Activated CD8-positive, alpha-beta memory T cell treated with anti-CD3 and anti-CD28 coated beads for 1 hour (primary cell): ENCODE results near the gene MED31.
"Not testable (repeated sequence)": the region's sequence is repeated elsewhere in the genome, so short reads cannot be mapped to it uniquely, and the experiment has no call there.

Experiments
- DNase-seq, 2 donors: peaks; one replicate each; pipeline ENCODE4 v3.0.0-alpha.2; 2020; ENCODE audit warnings: low read depth in 1 of 2; ENCODE audit errors: extremely low read depth in 1 of 2

MED31 gene

GRCh38 chr17:6651354-6651918, at the start of gene MED31, which contains the start of gene C17orf100:
Gene MED31, minus strand, starts transcription at chr17:6651605. Its CDS starts 77 bp downstream, at chr17:6651528.
Gene C17orf100, plus strand, starts transcription at chr17:6651762. Its CDS starts 152 bp downstream, at chr17:6651914.
- DNase-seq = peak; percentile 84 to 91

- DNase-seq = no peak
Measured at GRCh38 chr17:6700948-6701307, 49.5 kb upstream of the MED31 start.

- no peak for DNase-seq
Measured at GRCh38 chr17:6699997-6700947, 48.9 kb upstream of the MED31 start.

GRCh38 chr17:6698004-6698403, 46.6 kb upstream of the MED31 start:
- no peak for DNase-seq

GRCh38 chr17:6696906-6697305, 45.5 kb upstream of the MED31 start:
- DNase-seq = no peak

- DNase-seq = no peak
Measured at GRCh38 chr17:6695565-6695964, 44.2 kb upstream of the MED31 start.

- no peak for DNase-seq
Measured at GRCh38 chr17:6695051-6695450, 43.6 kb upstream of the MED31 start.

GRCh38 chr17:6691958-6692357, 40.6 kb upstream of the MED31 start:
- DNase-seq = not testable (repeated sequence)

- no peak for DNase-seq
Measured at GRCh38 chr17:6691546-6691945, 40.1 kb upstream of the MED31 start.

GRCh38 chr17:6690641-6691040, 39.2 kb upstream of the MED31 start:
- DNase-seq = no peak

GRCh38 chr17:6688944-6689343, 37.5 kb upstream of the MED31 start:
- no peak for DNase-seq

- no peak for DNase-seq
Measured at GRCh38 chr17:6686026-6686425, 34.6 kb upstream of the MED31 start.

GRCh38 chr17:6684881-6685767, 33.7 kb upstream of the MED31 start:
- DNase-seq = no peak

GRCh38 chr17:6684460-6684783, 33.0 kb upstream of the MED31 start:
- DNase-seq = no peak

GRCh38 chr17:6683730-6684459, 32.5 kb upstream of the MED31 start:
- no peak for DNase-seq

- no peak for DNase-seq
Measured at GRCh38 chr17:6683081-6683684, 31.8 kb upstream of the MED31 start.

- no peak for DNase-seq
Measured at GRCh38 chr17:6682339-6682738, 30.9 kb upstream of the MED31 start.

- no peak for DNase-seq
Measured at GRCh38 chr17:6681671-6682070, 30.3 kb upstream of the MED31 start.

- no peak for DNase-seq
Measured at GRCh38 chr17:6681176-6681575, 29.8 kb upstream of the MED31 start.

- DNase-seq = no peak
Measured at GRCh38 chr17:6679241-6679640, 27.8 kb upstream of the MED31 start.
